Endodermal cell (in vitro differentiated cells): Measurements from ENCODE around the gene KCNQ1. TPM values are rescaled to one million over a fixed set of nuclear protein-coding genes. Genes with fewer than 3 reads are reported as not detected.

Experiments used
- DNase-seq: peaks from one replicate; pipeline ENCODE4 v3.0.0-alpha.2; 2017
- H3K27ac ChIP-seq: 2 replicates; pipeline ENCODE4 v1.5.1; 2013; ENCODE audit warnings: mild to moderate bottlenecking, low read depth, low read length, moderate library complexity
- H3K27me3 ChIP-seq: 2 replicates; pipeline ENCODE4 v1.6.1; 2013; ENCODE audit warnings: mild to moderate bottlenecking, low read length, moderate library complexity; ENCODE audit not compliant: insufficient read depth, control insufficient read depth, poor library complexity, severe bottlenecking
- H3K36me3 ChIP-seq: 2 replicates; pipeline ENCODE4 v1.7.0; 2013; ENCODE audit warnings: mild to moderate bottlenecking, low read length, moderate library complexity; ENCODE audit not compliant: control insufficient read depth, insufficient read depth
- H3K4me1 ChIP-seq: one replicate; pipeline ENCODE4 v1.7.0; 2013; ENCODE audit warnings: low read length; ENCODE audit not compliant: control insufficient read depth, insufficient read depth
- H3K4me3 ChIP-seq: 2 replicates; pipeline ENCODE4 v1.5.1; 2013; ENCODE audit warnings: mild to moderate bottlenecking, low read length, moderate library complexity
- H3K9ac ChIP-seq: 2 replicates; pipeline ENCODE4 v1.6.1; 2013; ENCODE audit warnings: mild to moderate bottlenecking, low read length, moderate library complexity; ENCODE audit not compliant: poor library complexity, severe bottlenecking; ENCODE audit errors: extremely low read depth
- H3K9me3 ChIP-seq: 2 replicates; pipeline ENCODE4 v1.6.1; 2013; ENCODE audit warnings: mild to moderate bottlenecking, low read length, moderate library complexity; ENCODE audit not compliant: control insufficient read depth
- H3K27ac Mint-ChIP-seq: 2 replicates; pipeline ENCODE4 v1.8.0; 2020; ENCODE audit warnings: mixed read lengths
- H3K27me3 Mint-ChIP-seq: 2 replicates; pipeline ENCODE4 v1.8.0; 2021; ENCODE audit warnings: mild to moderate bottlenecking, mixed read lengths; ENCODE audit not compliant: insufficient read depth
- H3K36me3 Mint-ChIP-seq: 2 replicates; pipeline ENCODE4 v1.8.0; 2020; ENCODE audit warnings: low read depth, mixed read lengths
- H3K4me1 Mint-ChIP-seq: 2 replicates; pipeline ENCODE4 v1.8.0; 2020; ENCODE audit warnings: mixed read lengths
- H3K4me3 Mint-ChIP-seq: 2 replicates; pipeline ENCODE4 v1.8.0; 2020; ENCODE audit warnings: mild to moderate bottlenecking, moderate library complexity, mixed read lengths
- H3K9me3 Mint-ChIP-seq: 2 replicates; pipeline ENCODE4 v1.8.0; 2020; ENCODE audit warnings: mild to moderate bottlenecking, mixed read lengths
- WGBS, 2 experiments: methylation state at CpG; one replicate each; pipeline versions ENCODE4 v1.1.5 to v1.1.7; 2013; ENCODE audit warnings: missing lambda C conversion rate in 2 of 2, mixed read lengths in 1 of 2; ENCODE audit not compliant: insufficient coverage in 1 of 2, insufficient read length in 1 of 2; 5-methylcytosine and 5-hydroxymethylcytosine counted together
- total RNA-seq, 2 donors: library from RNA; stranded (reverse); fragmentation: NEBNext Ultra II Directional in 1 of 2; extraction: Animal tissue kit (Norgen Biotek cat#: 25700) in 1 of 2; gene quantifications; 2 replicates in 1 of 2; 3 replicates in 1 of 2; pipeline ENCODE4 v1.2.1, GENCODE V29; 2021
- TF ChIP-seq, protein P1 (sequence below): fragments of 200-600 bp; sonication (generic); conservative IDR thresholded peaks from 2 replicates; pipeline ENCODE4 v1.5.0; 2021; ENCODE audit warnings: antibody characterized with exemption, mild to moderate bottlenecking

KCNQ1 gene
- total RNA-seq, 2 donors from 2014 or later = 1.8 to 3.5 TPM

DNA sequence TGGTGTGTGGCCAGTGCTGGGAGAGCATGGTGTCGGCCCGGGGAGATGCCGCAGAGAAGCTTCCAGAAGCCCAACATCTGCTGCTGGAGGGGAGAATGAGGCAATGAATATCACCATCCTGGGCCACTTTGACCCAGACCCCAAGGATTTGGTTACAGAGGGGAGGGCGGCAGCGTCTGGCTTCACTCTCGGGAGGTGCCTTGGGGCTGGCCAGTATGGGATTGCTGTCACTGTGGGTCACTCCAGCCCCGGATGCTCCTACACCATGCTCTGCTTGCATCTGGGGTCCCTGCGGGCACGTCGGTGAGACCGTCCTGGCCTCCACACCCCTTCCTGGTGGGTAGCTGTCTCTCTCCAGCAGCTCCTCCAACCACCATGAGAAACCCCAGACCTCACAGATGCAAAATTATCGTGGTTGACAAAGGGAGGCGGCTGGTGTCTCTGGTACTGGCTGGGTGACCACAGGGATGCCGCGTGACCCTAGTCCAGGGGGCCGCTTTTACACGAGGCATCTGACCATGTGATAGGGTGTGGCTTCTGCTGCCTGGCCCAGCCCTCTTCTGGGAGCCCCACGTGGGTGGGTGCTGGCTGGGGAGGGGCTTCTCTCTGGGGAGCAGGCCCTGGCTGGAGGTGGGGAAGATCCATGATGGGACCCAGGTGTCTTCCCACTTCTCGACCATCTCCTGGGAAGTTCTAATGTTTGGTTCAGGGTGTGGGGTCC, 5.7 kb downstream of the KCNQ1 start:
- no peaks in the 10 kb centered on the region for H3K4me1 Mint-ChIP-seq
- no peak overlapping the region for H3K27ac Mint-ChIP-seq
- Histone ChIP-seq H3K9me3 (no peaks in the 10 kb centered on the region), H3K27ac (no peak overlapping the region), H3K4me1 (no peaks in the 10 kb centered on the region), H3K36me3 (no peaks in the 10 kb centered on the region), H3K4me3 (no peak overlapping the region), H3K27me3 (peaks cover 87% of the 10 kb centered on the region), H3K9ac (no peak overlapping the region)
- WGBS, 2 experiments = 90 to 94% methylated on average over 12 to 19 of the region's 19 CpGs
- TF ChIP-seq, protein P1, sequence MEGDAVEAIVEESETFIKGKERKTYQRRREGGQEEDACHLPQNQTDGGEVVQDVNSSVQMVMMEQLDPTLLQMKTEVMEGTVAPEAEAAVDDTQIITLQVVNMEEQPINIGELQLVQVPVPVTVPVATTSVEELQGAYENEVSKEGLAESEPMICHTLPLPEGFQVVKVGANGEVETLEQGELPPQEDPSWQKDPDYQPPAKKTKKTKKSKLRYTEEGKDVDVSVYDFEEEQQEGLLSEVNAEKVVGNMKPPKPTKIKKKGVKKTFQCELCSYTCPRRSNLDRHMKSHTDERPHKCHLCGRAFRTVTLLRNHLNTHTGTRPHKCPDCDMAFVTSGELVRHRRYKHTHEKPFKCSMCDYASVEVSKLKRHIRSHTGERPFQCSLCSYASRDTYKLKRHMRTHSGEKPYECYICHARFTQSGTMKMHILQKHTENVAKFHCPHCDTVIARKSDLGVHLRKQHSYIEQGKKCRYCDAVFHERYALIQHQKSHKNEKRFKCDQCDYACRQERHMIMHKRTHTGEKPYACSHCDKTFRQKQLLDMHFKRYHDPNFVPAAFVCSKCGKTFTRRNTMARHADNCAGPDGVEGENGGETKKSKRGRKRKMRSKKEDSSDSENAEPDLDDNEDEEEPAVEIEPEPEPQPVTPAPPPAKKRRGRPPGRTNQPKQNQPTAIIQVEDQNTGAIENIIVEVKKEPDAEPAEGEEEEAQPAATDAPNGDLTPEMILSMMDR = no peak
- no peaks in the 10 kb centered on the region for H3K36me3 Mint-ChIP-seq
- H3K9me3 Mint-ChIP-seq = peaks cover 3% of the 10 kb centered on the region
- no peak overlapping the region for H3K4me3 Mint-ChIP-seq
- peaks cover 94% of the 10 kb centered on the region for H3K27me3 Mint-ChIP-seq
- DNase-seq = no peak

DNA sequence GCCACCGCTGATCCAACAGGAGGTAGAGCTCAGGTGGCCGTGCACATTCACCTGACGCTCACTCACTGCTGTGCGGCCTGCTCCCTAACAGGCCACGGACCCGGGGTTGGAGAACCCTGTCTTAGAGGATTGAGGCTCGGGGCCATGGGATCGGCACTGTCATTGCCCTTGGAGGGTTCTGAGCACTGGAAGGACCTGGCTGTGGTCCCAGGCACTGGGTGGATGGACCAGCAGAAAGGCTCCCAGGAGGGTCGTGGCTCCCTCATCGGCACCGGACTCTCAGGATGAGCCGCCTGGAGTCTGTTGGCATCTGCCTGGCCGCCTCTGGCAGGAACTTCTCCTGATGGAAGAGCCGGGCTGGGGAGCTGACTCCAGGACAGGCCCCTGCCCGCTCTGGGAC, 6.5 kb downstream of the KCNQ1 start:
- Histone ChIP-seq H3K27ac (no peak overlapping the region), H3K4me1 (no peaks in the 10 kb centered on the region), H3K4me3 (no peak overlapping the region), H3K27me3 (peaks cover 79% of the 10 kb centered on the region), H3K9ac (no peak overlapping the region), H3K36me3 (no peaks in the 10 kb centered on the region), H3K9me3 (no peaks in the 10 kb centered on the region)
- TF ChIP-seq, protein P1 = no peak
- Mint-ChIP-seq H3K27me3 (peaks cover 93% of the 10 kb centered on the region), H3K36me3 (no peaks in the 10 kb centered on the region), H3K9me3 (peaks cover 4% of the 10 kb centered on the region), H3K27ac (no peak overlapping the region), H3K4me1 (no peaks in the 10 kb centered on the region), H3K4me3 (no peak overlapping the region)
- DNase-seq = no peak
- 88 to 89% methylated on average over 10 to 15 of the region's 15 CpGs for WGBS, 2 experiments

DNA sequence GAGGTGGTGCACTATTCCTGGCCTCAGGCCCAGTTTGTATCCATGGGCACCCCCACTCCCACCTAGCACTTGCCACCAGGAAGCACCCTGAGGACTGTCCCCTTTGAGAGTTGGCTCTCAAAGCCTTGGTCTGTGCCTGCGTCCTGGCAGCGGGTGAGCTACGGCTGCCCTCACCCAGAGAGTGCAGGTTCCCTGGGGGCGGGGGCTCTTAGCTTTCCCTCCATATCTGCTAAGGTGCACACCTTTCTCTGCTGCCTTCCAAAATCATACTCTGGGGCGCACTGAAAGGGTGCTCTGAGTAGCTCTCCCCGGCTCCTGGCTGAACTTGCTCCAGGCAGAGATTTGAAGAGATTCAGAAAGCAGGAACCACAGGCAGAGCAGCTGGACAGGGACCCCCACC, 7.1 kb downstream of the KCNQ1 start:
- Mint-ChIP-seq H3K27ac (no peak overlapping the region), H3K4me1 (no peaks in the 10 kb centered on the region), H3K4me3 (no peak overlapping the region), H3K36me3 (no peaks in the 10 kb centered on the region), H3K9me3 (peaks cover 4% of the 10 kb centered on the region), H3K27me3 (peaks cover 91% of the 10 kb centered on the region)
- TF ChIP-seq, protein P1 = no peak
- 65 to 74% methylated on average over 6 of the region's 6 CpGs for WGBS, 2 experiments
- DNase-seq = no peak
- H3K9ac ChIP-seq = no peak overlapping the region
- no peaks in the 10 kb centered on the region for H3K9me3 ChIP-seq
- no peak overlapping the region for H3K27ac ChIP-seq
- H3K27me3 ChIP-seq = peaks cover 73% of the 10 kb centered on the region
- no peaks in the 10 kb centered on the region for H3K36me3 ChIP-seq
- no peaks in the 10 kb centered on the region for H3K4me1 ChIP-seq
- H3K4me3 ChIP-seq = no peak overlapping the region
